K562 (cell line): ENCODE data around the gene NAT14. TPM values are rescaled to one million over a fixed set of nuclear protein-coding genes. Genes with fewer than 3 reads are reported as not detected.

ENCODE experiments used
- EP400 ChIP-seq: fragments of 450-650 bp; IDR thresholded peaks from 2 replicates; pipeline ENCODE4 v1.6.1; 2017; ENCODE audit warnings: antibody characterized with exemption, mild to moderate bottlenecking, moderate library complexity
- FOXK1 ChIP-seq: sonication (generic); formaldehyde crosslinking; IDR thresholded peaks from 2 replicates; pipeline ENCODE4 v1.8.0; 2022; ENCODE audit warnings: missing genetic modification reagents, mild to moderate bottlenecking, borderline replicate concordance
- FOXM1 ChIP-seq, 2 experiments: fragments of 450-650 bp in 1 of 2; sonication (generic) in 1 of 2; formaldehyde crosslinking in 1 of 2; IDR thresholded peaks; 2 replicates each; pipeline versions ENCODE4 v1.6.1 to v1.9.0; 2017 to 2022; ENCODE audit warnings: low read depth in 2 of 2, mild to moderate bottlenecking in 2 of 2, missing genetic modification reagents in 1 of 2, moderate library complexity in 1 of 2
- GATA2 ChIP-seq: sonication (generic); formaldehyde crosslinking; IDR thresholded peaks from 2 replicates; pipeline ENCODE4 v1.4.0; 2020; ENCODE audit warnings: mild to moderate bottlenecking, missing genetic modification reagents
- GTF2F1 ChIP-seq: IDR thresholded peaks from 2 replicates; pipeline ENCODE4 v1.6.1; 2011; ENCODE audit warnings: low read depth, low read length, improper control_type of control experiment
- HLTF ChIP-seq: fragments of 450-650 bp; IDR thresholded peaks from 2 replicates; pipeline ENCODE4 v1.6.1; 2016
- HMG20B ChIP-seq: fragments of 250-450 bp; sonication (Bioruptor Pico); IDR thresholded peaks from 2 replicates; pipeline ENCODE4 v1.5.0; 2021; ENCODE audit warnings: mild to moderate bottlenecking
- LCOR ChIP-seq: sonication (generic); formaldehyde crosslinking; IDR thresholded peaks from 2 replicates; pipeline ENCODE4 v1.8.0; 2022; ENCODE audit warnings: mild to moderate bottlenecking, missing genetic modification reagents
- NELFE ChIP-seq: IDR thresholded peaks from 2 replicates; pipeline ENCODE4 v1.6.1; 2011; ENCODE audit warnings: mild to moderate bottlenecking; ENCODE audit not compliant: insufficient read depth, insufficient read length
- SAP30 ChIP-seq: fragments of 200-600 bp; sonication (generic); IDR thresholded peaks from 2 replicates; pipeline ENCODE4 v1.6.1; 2012; ENCODE audit warnings: borderline replicate concordance, low read depth, mild to moderate bottlenecking, moderate library complexity, low read length, control low read depth, inconsistent platforms; ENCODE audit not compliant: insufficient read depth, poor library complexity, severe bottlenecking
- TCFL5 ChIP-seq: fragments of 250-450 bp; sonication (Bioruptor Pico); conservative IDR thresholded peaks from 2 replicates; pipeline ENCODE4 v1.6.1; 2021; ENCODE audit warnings: mild to moderate bottlenecking, moderate library complexity, matching md5 sums
- TRIM24 ChIP-seq, 2 experiments: fragments of 450-650 bp; IDR thresholded peaks; 2 replicates each; pipeline ENCODE4 v1.6.1; 2016
- ZNF121 ChIP-seq: sonication (generic); formaldehyde crosslinking; conservative IDR thresholded peaks from 2 replicates; pipeline ENCODE4 v1.8.0; 2022; ENCODE audit warnings: missing genetic modification reagents
- ZNF347 ChIP-seq: fragments of 450-650 bp; formaldehyde crosslinking; IDR thresholded peaks from 2 replicates; pipeline ENCODE4 v1.4.0; 2020; ENCODE audit warnings: low read depth, mild to moderate bottlenecking, moderate library complexity
- ZNF511 ChIP-seq: sonication (generic); formaldehyde crosslinking; IDR thresholded peaks from 2 replicates; pipeline ENCODE4 v1.8.0; 2022; ENCODE audit warnings: mild to moderate bottlenecking, missing genetic modification reagents
- ZNF551 ChIP-seq: fragments of 250-450 bp; sonication (Bioruptor Pico); IDR thresholded peaks from 2 replicates; pipeline ENCODE4 v1.5.0; 2021; ENCODE audit warnings: mild to moderate bottlenecking, moderate library complexity
- polyA plus RNA-seq, 8 experiments: library from polyadenylated mRNA; depleted of rRNA in 4 of 8; stranded (reverse) in 5 of 8; unstranded in 3 of 8; fragments of >200 nt; fragmentation: Nextera tagmentation in 2 of 8; fragmentation: Illumina TruSeq in 1 of 8; extraction: Ambion mirVana in 2 of 8; extraction: Trizol in 1 of 8; gene quantifications; 2 replicates each; pipeline versions ENCODE4 v1.2.1 to v1.2.3, GENCODE V29; 2011 to 2014; ENCODE audit warnings: inconsistent platforms in 1 of 8, missing spikeins in 1 of 8
- total RNA-seq, 7 experiments: library from RNA; depleted of rRNA in 6 of 7; stranded (reverse); fragments of >200 nt in 6 of 7; fragmentation: Illumina TruSeq in 2 of 7; extraction: Trizol in 2 of 7; gene quantifications; 2 replicates each; pipeline versions ENCODE4 v1.2.1 to v1.2.3, GENCODE V29; 2011 to 2021; ENCODE audit warnings: low replicate concordance in 1 of 7
- TF ChIP-seq, protein P1 (sequence below): fragments of 250-450 bp; sonication (Bioruptor Pico); IDR thresholded peaks from 2 replicates; pipeline ENCODE4 v1.4.0; 2020
- TF ChIP-seq, protein P2 (sequence below): fragments of 450-650 bp; IDR thresholded peaks from 2 replicates; pipeline ENCODE4 v1.6.1; 2016; ENCODE audit warnings: antibody characterized with exemption
- TF ChIP-seq, protein P3 (sequence below): IDR thresholded peaks from 2 replicates; pipeline ENCODE4 v1.6.1; 2014; ENCODE audit warnings: antibody characterized with exemption

The NAT14 gene
- total and polyA plus RNA-seq, 9 of the 15 experiments (the other 6 are each of a cell fraction or from before 2014, with no cell fraction given): 2.4 to 77.0 (median 26.7) TPM

DNA sequence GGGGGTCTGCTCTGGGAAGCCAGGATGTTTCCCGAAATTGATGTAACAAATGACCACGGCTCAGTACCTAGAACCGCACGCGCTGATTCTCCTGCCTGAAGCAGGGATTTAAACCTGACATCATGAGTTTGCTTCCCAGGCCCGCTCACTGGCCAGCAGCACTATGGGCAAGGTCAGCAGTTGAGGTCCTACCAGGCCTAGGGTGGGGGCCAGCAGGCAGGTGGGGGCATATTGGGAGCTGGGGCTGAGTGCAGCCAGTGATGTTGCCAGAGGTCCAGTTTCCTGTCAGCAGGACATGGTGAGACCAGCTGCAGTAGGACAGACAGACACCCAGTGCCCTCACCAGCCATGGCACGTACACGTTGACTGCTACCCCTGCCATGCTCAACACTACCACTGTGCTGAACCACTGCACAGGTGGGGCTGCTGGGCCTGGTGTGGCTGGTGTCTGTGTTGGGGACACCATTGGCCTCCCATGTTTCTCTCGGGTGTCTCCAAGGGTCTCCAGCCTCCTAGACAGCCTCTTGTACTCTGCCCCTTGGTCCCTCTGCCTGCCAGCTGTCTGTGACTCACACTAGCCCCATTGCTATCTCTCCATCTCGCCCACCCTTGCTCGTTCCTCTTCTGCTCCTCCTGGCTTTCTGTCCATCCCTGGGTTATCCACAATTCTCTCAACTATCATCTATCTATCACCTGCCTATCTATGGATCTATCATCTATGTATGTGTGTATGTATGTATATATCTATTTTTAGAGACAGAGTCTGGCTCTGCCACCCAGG lies 19.3 kb upstream of the NAT14 start (continued):
- TF ChIP-seq, protein P1, sequence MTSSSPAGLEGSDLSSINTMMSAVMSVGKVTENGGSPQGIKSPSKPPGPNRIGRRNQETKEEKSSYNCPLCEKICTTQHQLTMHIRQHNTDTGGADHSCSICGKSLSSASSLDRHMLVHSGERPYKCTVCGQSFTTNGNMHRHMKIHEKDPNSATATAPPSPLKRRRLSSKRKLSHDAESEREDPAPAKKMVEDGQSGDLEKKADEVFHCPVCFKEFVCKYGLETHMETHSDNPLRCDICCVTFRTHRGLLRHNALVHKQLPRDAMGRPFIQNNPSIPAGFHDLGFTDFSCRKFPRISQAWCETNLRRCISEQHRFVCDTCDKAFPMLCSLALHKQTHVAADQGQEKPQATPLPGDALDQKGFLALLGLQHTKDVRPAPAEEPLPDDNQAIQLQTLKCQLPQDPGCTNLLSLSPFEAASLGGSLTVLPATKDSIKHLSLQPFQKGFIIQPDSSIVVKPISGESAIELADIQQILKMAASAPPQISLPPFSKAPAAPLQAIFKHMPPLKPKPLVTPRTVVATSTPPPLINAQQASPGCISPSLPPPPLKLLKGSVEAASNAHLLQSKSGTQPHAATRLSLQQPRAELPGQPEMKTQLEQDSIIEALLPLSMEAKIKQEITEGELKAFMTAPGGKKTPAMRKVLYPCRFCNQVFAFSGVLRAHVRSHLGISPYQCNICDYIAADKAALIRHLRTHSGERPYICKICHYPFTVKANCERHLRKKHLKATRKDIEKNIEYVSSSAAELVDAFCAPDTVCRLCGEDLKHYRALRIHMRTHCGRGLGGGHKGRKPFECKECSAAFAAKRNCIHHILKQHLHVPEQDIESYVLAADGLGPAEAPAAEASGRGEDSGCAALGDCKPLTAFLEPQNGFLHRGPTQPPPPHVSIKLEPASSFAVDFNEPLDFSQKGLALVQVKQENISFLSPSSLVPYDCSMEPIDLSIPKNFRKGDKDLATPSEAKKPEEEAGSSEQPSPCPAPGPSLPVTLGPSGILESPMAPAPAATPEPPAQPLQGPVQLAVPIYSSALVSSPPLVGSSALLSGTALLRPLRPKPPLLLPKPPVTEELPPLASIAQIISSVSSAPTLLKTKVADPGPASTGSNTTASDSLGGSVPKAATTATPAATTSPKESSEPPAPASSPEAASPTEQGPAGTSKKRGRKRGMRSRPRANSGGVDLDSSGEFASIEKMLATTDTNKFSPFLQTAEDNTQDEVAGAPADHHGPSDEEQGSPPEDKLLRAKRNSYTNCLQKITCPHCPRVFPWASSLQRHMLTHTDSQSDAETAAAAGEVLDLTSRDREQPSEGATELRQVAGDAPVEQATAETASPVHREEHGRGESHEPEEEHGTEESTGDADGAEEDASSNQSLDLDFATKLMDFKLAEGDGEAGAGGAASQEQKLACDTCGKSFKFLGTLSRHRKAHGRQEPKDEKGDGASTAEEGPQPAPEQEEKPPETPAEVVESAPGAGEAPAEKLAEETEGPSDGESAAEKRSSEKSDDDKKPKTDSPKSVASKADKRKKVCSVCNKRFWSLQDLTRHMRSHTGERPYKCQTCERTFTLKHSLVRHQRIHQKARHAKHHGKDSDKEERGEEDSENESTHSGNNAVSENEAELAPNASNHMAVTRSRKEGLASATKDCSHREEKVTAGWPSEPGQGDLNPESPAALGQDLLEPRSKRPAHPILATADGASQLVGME: no peak
- TF ChIP-seq, protein P2, sequence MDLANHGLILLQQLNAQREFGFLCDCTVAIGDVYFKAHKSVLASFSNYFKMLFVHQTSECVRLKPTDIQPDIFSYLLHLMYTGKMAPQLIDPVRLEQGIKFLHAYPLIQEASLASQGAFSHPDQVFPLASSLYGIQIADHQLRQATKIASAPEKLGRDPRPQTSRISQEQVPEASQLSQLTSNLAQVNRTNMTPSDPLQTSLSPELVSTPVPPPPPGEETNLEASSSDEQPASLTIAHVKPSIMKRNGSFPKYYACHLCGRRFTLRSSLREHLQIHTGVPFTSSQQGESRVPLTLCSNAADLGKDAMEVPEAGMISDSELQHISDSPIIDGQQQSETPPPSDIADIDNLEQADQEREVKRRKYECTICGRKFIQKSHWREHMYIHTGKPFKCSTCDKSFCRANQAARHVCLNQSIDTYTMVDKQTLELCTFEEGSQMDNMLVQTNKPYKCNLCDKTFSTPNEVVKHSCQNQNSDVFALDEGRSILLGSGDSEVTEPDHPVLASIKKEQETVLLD: no peak
- no peak for TF ChIP-seq EP400
- TF ChIP-seq ZNF551 (CRISPR knock-in tag): no peak
- no peak for TF ChIP-seq ZNF347
- no peak for TF ChIP-seq FOXK1 (CRISPR knock-in tag)
- TF ChIP-seq SAP30: no peak
- TF ChIP-seq, protein P3, sequence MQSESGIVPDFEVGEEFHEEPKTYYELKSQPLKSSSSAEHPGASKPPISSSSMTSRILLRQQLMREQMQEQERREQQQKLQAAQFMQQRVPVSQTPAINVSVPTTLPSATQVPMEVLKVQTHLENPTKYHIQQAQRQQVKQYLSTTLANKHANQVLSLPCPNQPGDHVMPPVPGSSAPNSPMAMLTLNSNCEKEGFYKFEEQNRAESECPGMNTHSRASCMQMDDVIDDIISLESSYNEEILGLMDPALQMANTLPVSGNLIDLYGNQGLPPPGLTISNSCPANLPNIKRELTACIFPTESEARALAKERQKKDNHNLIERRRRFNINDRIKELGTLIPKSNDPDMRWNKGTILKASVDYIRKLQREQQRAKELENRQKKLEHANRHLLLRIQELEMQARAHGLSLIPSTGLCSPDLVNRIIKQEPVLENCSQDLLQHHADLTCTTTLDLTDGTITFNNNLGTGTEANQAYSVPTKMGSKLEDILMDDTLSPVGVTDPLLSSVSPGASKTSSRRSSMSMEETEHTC: no peak
- TF ChIP-seq ZNF511: no peak
- no peak for TF ChIP-seq FOXM1 (IDR thresholded peaks at IDR 0.05; ENCODE audit: low read depth)
- no peak for TF ChIP-seq FOXM1 (CRISPR knock-in tag; IDR thresholded peaks at IDR 0.05; ENCODE audit: low read depth)
- no peak for TF ChIP-seq GTF2F1
- no peak for TF ChIP-seq HMG20B (CRISPR knock-in tag)
- TF ChIP-seq GATA2: peak; percentile 60; the same call in 1 of the 2 replicates
- no peak for TF ChIP-seq NELFE
- no peak for TF ChIP-seq ZNF121 (CRISPR knock-in tag)
- no peak for TF ChIP-seq TCFL5 (CRISPR knock-in tag)
- no peak for TF ChIP-seq LCOR (CRISPR knock-in tag)
- no peak for TF ChIP-seq TRIM24 (IDR thresholded peaks at IDR 0.05)
- TF ChIP-seq HLTF: no peak
